ENCODE measurements around the gene SLC9A8. TPM values are rescaled to one million over a fixed set of nuclear protein-coding genes. Genes with fewer than 3 reads are reported as not detected.

The SLC9A8 gene
- total and polyA plus RNA-seq, 9 of the 15 experiments (the other 6 are each of a cell fraction or from before 2014, with no cell fraction given) = 0.56 to 9.7 (median 5.0) TPM

DNA sequence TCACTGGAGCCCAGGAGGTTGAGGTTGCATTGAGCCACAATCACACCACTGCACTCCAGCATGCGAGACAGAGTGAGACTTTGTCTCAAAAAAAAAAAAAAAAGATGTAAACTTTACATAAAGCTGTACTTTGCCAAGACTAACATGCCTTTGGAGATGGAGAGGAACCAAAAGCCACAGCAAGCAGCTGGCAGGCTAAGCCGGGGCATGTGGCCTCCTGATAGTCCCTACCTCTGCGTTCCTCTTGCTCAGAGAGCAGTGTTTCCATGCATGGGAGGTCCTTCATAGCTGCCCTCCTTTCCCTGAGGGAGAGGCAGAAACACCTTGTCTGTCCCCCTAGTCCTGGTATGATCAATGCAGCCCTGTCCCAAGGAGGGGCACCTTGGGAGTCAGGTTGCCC lies 67.5 kb downstream of the SLC9A8 start:
- DNase-seq (ENCODE audit: extremely low read depth in 1 of 4, low spot score in 3 of 4) (no peak), FAIRE-seq (no peak), ATAC-seq (no peak)
- no TSS peak for BruUV-seq (replicated peaks)
- intact Hi-C loops (cut with micrococcal nuclease) = no loop called here
- in situ Hi-C loops (cut with MboI) = loop anchor here (25.0 kb wide), 1 partner anchor 543 kb away; no protein-coding TSS in a partner anchor
- POLR2A ChIA-PET = no interaction called here
- Histone ChIP-seq H3K9me1 (ENCODE audit: control insufficient read depth, insufficient read depth, low read length) (no peaks in the 10 kb centered on the region), H3K36me3 (ENCODE audit: control insufficient read depth, insufficient read depth, low read length) (peaks cover 48% of the 10 kb centered on the region), H3K4me1 (replicated peaks in 1 of 2; ENCODE audit: control insufficient read depth in 2 of 2, insufficient read depth in 2 of 2, low read length in 2 of 2) (no peaks in the 10 kb centered on the region), H3K27me3 (ENCODE audit: control insufficient read depth in 2 of 2, insufficient read depth in 2 of 2, low read length in 2 of 2) (no peaks in the 10 kb centered on the region), H3K4me3 (no peak overlapping the region), H3K79me2 (ENCODE audit: control insufficient read depth, insufficient read depth, low read length) (no peaks in the 10 kb centered on the region), H2AFZ (ENCODE audit: low read depth, low read length) (no peak overlapping the region), H3K4me2 (ENCODE audit: insufficient read depth, low read length) (no peak overlapping the region), H3K9ac (ENCODE audit: insufficient read depth in 1 of 2, low read depth in 2 of 2, low read length in 2 of 2) (no peak overlapping the region), H4K20me1 (replicated peaks; ENCODE audit: control insufficient read depth, insufficient read depth, low read length) (no peaks in the 10 kb centered on the region), H3K9me3 (replicated peaks; ENCODE audit: control insufficient read depth, insufficient read depth, low read depth, low read length) (no peaks in the 10 kb centered on the region), H3K27ac (ENCODE audit: extremely low read depth, low read depth, low read length) (no peak overlapping the region)
- TF ChIP-seq ZNF431 (CRISPR knock-in tag; IDR thresholded peaks at IDR 0.05) (no peak), CHCHD3 (CRISPR knock-in tag; IDR thresholded peaks at IDR 0.05) (no peak), ZNF263 (CRISPR knock-in tag; IDR thresholded peaks at IDR 0.05; ENCODE audit: borderline replicate concordance) (no peak), NFRKB (IDR thresholded peaks at IDR 0.05; ENCODE audit: low read depth) (no peak), SMARCA4 (IDR thresholded peaks at IDR 0.05) (no peak), KDM1A (IDR thresholded peaks at IDR 0.05) (no peak), MYC (IDR thresholded peaks at IDR 0.05; ENCODE audit: low read depth, low read length) (no peak), MYC (CRISPR knock-in tag; IDR thresholded peaks at IDR 0.05; ENCODE audit: borderline replicate concordance, low read depth) (no peak), ZNF324 (CRISPR knock-in tag; IDR thresholded peaks at IDR 0.05) (no peak), E2F3 (CRISPR knock-in tag; IDR thresholded peaks at IDR 0.05) (no peak), ZNF121 (CRISPR knock-in tag; conservative IDR thresholded peaks at IDR 0.05) (no peak), KLF6 (CRISPR knock-in tag; IDR thresholded peaks at IDR 0.05; ENCODE audit: borderline replicate concordance) (no peak)
- TF ChIP-seq, protein P1, sequence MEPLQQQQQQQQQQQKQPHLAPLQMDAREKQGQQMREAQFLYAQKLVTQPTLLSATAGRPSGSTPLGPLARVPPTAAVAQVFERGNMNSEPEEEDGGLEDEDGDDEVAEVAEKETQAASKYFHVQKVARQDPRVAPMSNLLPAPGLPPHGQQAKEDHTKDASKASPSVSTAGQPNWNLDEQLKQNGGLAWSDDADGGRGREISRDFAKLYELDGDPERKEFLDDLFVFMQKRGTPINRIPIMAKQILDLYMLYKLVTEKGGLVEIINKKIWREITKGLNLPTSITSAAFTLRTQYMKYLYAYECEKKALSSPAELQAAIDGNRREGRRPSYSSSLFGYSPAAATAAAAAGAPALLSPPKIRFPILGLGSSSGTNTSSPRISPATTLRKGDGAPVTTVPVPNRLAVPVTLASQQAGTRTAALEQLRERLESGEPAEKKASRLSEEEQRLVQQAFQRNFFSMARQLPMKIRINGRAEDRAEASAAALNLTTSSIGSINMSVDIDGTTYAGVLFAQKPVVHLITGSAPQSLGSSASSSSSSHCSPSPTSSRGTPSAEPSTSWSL (CRISPR knock-in tag; IDR thresholded peaks at IDR 0.05; ENCODE audit: borderline replicate concordance) = no peak
- TF ChIP-seq, protein P2, sequence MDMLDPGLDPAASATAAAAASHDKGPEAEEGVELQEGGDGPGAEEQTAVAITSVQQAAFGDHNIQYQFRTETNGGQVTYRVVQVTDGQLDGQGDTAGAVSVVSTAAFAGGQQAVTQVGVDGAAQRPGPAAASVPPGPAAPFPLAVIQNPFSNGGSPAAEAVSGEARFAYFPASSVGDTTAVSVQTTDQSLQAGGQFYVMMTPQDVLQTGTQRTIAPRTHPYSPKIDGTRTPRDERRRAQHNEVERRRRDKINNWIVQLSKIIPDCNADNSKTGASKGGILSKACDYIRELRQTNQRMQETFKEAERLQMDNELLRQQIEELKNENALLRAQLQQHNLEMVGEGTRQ (CRISPR knock-in tag; IDR thresholded peaks at IDR 0.05) = no peak
- TF ChIP-seq, protein P3, sequence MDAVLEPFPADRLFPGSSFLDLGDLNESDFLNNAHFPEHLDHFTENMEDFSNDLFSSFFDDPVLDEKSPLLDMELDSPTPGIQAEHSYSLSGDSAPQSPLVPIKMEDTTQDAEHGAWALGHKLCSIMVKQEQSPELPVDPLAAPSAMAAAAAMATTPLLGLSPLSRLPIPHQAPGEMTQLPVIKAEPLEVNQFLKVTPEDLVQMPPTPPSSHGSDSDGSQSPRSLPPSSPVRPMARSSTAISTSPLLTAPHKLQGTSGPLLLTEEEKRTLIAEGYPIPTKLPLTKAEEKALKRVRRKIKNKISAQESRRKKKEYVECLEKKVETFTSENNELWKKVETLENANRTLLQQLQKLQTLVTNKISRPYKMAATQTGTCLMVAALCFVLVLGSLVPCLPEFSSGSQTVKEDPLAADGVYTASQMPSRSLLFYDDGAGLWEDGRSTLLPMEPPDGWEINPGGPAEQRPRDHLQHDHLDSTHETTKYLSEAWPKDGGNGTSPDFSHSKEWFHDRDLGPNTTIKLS (IDR thresholded peaks at IDR 0.05; ENCODE audit: borderline replicate concordance, low read depth) = no peak
- TF ChIP-seq, protein P4, sequence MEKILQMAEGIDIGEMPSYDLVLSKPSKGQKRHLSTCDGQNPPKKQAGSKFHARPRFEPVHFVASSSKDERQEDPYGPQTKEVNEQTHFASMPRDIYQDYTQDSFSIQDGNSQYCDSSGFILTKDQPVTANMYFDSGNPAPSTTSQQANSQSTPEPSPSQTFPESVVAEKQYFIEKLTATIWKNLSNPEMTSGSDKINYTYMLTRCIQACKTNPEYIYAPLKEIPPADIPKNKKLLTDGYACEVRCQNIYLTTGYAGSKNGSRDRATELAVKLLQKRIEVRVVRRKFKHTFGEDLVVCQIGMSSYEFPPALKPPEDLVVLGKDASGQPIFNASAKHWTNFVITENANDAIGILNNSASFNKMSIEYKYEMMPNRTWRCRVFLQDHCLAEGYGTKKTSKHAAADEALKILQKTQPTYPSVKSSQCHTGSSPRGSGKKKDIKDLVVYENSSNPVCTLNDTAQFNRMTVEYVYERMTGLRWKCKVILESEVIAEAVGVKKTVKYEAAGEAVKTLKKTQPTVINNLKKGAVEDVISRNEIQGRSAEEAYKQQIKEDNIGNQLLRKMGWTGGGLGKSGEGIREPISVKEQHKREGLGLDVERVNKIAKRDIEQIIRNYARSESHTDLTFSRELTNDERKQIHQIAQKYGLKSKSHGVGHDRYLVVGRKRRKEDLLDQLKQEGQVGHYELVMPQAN (IDR thresholded peaks at IDR 0.05; ENCODE audit: borderline replicate concordance) = no peak
- TF ChIP-seq, protein P5, sequence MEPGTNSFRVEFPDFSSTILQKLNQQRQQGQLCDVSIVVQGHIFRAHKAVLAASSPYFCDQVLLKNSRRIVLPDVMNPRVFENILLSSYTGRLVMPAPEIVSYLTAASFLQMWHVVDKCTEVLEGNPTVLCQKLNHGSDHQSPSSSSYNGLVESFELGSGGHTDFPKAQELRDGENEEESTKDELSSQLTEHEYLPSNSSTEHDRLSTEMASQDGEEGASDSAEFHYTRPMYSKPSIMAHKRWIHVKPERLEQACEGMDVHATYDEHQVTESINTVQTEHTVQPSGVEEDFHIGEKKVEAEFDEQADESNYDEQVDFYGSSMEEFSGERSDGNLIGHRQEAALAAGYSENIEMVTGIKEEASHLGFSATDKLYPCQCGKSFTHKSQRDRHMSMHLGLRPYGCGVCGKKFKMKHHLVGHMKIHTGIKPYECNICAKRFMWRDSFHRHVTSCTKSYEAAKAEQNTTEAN (CRISPR knock-in tag; IDR thresholded peaks at IDR 0.05) = no peak
- WGBS (ENCODE audit: insufficient coverage, low coverage, missing lambda C conversion rate) = 94% methylated on average over 3 of the region's 3 CpGs
- CTCF ChIA-PET (ENCODE audit: low intra/inter-chr PET ratio) = no interaction called here

Measured in K562 (cell line).